ENCODE measurements around the gene SLC1A4.

- TF ChIP-seq CTCF (IDR thresholded peaks at IDR 0.05) (no peak), POLR2A (IDR thresholded peaks at IDR 0.05) (no peak)
Measured at GRCh38 chr2:64966017-64966416, 23.2 kb upstream of the SLC1A4 start.

Data from testis (tissue), 2 donors.